Measurements from ENCODE around the gene AK1. TPM values are rescaled to one million over a fixed set of nuclear protein-coding genes. Genes with fewer than 3 reads are reported as not detected.

AK1 gene
- total RNA-seq, 1 experiment from 2014 or later = 61.1 TPM

GRCh38 chr9:127915801-127916719 is 38.6 kb upstream of the AK1 start:
- H2AFZ ChIP-seq (ENCODE audit: low read depth, low read length, poor library complexity, severe bottlenecking) = no peak overlapping the region
- ATAC-seq (peak; percentile 2), DNase-seq (ENCODE audit: low read depth, low spot score) (no peak)
- H3K27me3 ChIP-seq (ENCODE audit: insufficient read depth, low read length) = no peaks in the 10 kb centered on the region
- peak overlapping the region; percentile 65 for H3K27ac ChIP-seq (ENCODE audit: low read depth, low read length)
- peaks cover 18% of the 10 kb centered on the region for H3K79me2 ChIP-seq (ENCODE audit: insufficient read depth, low read length)
- peak overlapping the region; percentile 85 to 91 for H3K4me3 ChIP-seq (replicated peaks in 1 of 2; ENCODE audit: low read depth in 1 of 2, low read length in 2 of 2)
- no peaks in the 10 kb centered on the region for H3K9me3 ChIP-seq (ENCODE audit: control insufficient read depth in 1 of 2, insufficient read depth in 1 of 2, low read depth in 1 of 2, low read length in 2 of 2)
- ChIA-PET RAD21 (ENCODE audit: low non-redundant PET in 1 of 2, low total read pairs in 2 of 2, uncharacterized antibody in 2 of 2, unreplicated experiment in 2 of 2) (interaction anchor here (0.7 to 1.2 kb wide), 4 partner anchors 19 to 181 kb away, joined by 3 read pairs; partner anchors contain the start of gene TOR2A (in 1 of the 2)), POLR2A (interaction anchor here (0.6 to 1.2 kb wide), 6 partner anchors 10 to 45 kb away, joined by 3 to 4 read pairs (median 4); no protein-coding TSS in a partner anchor), CTCF (interaction anchor here (1.1 to 2.0 kb wide), 4 partner anchors 10 to 194 kb away, joined by 3 to 8 read pairs (median 4); partner anchors contain the start of gene TOR2A)
- no peaks in the 10 kb centered on the region for H4K20me1 ChIP-seq (ENCODE audit: insufficient read depth)
- TF ChIP-seq FOSL1 (IDR thresholded peaks at IDR 0.05; ENCODE audit: low read depth) = no peak
- no peaks in the 10 kb centered on the region for H3K9me2 ChIP-seq (ENCODE audit: insufficient read depth)
- peak overlapping the region; percentile 95 for H3K4me2 ChIP-seq (ENCODE audit: low read length)
- peaks cover 48 to 61% of the 10 kb centered on the region in 2 experiments for H3K4me1 ChIP-seq (ENCODE audit: control insufficient read depth in 1 of 2, insufficient read depth in 2 of 2, low read length in 2 of 2)
- TSS peak; percentile 64 for BruUV-seq (replicated peaks)
- intact Hi-C loops (cut with micrococcal nuclease) = loop anchor here (5.0 kb wide), 2 partner anchors 129 to 354 kb away; partner anchors contain the start of gene CDK9
- peak overlapping the region; percentile 86 for H3K9ac ChIP-seq (ENCODE audit: low read length)
- peaks cover 0 to 13% of the 10 kb centered on the region in 2 experiments; a peak in 2 of 4 replicates for H3K36me3 ChIP-seq (ENCODE audit: control insufficient read depth in 1 of 2, insufficient read depth in 2 of 2, low read length in 2 of 2)

- Histone ChIP-seq H3K4me1 (ENCODE audit: control insufficient read depth in 1 of 2, insufficient read depth in 2 of 2, low read length in 2 of 2) (peaks cover 43 to 54% of the 10 kb centered on the region in 2 experiments), H3K27me3 (ENCODE audit: insufficient read depth, low read length) (no peaks in the 10 kb centered on the region), H3K9me3 (ENCODE audit: control insufficient read depth in 1 of 2, insufficient read depth in 1 of 2, low read depth in 1 of 2, low read length in 2 of 2) (no peaks in the 10 kb centered on the region), H3K4me2 (ENCODE audit: low read length) (peak overlapping the region; percentile 95), H3K9me2 (ENCODE audit: insufficient read depth) (no peaks in the 10 kb centered on the region), H3K27ac (ENCODE audit: low read depth, low read length) (peak overlapping the region; percentile 49; the same call in 1 of the 2 replicates), H4K20me1 (ENCODE audit: insufficient read depth) (no peaks in the 10 kb centered on the region), H3K36me3 (ENCODE audit: control insufficient read depth in 1 of 2, insufficient read depth in 2 of 2, low read length in 2 of 2) (peaks cover 0 to 16% of the 10 kb centered on the region in 2 experiments; a peak in 2 of 4 replicates), H2AFZ (ENCODE audit: low read depth, low read length, poor library complexity, severe bottlenecking) (no peak overlapping the region), H3K4me3 (replicated peaks in 1 of 2; ENCODE audit: low read depth in 1 of 2, low read length in 2 of 2) (no peak overlapping the region), H3K9ac (ENCODE audit: low read length) (peak overlapping the region; percentile 86), H3K79me2 (ENCODE audit: insufficient read depth, low read length) (peaks cover 18% of the 10 kb centered on the region)
- ChIA-PET POLR2A (interaction anchor here (1.0 kb wide), 1 partner anchor 9 kb away, joined by 3 read pairs; no protein-coding TSS in a partner anchor), RAD21 (ENCODE audit: low non-redundant PET in 1 of 2, low total read pairs in 2 of 2, uncharacterized antibody in 2 of 2, unreplicated experiment in 2 of 2) (interaction anchor here in 1 of 2 experiments (0.7 kb wide), 1 partner anchor 89 kb away, joined by 3 read pairs; no protein-coding TSS in a partner anchor), CTCF (interaction anchor here (2.0 kb wide), 1 partner anchor 45 kb away, joined by 4 read pairs; no protein-coding TSS in a partner anchor)
- intact Hi-C loops (cut with micrococcal nuclease) = loop anchor here (5.0 kb wide), 2 partner anchors 128 to 353 kb away; partner anchors contain the start of gene CDK9
- BruUV-seq (replicated peaks) = no TSS peak
- ATAC-seq = no peak
- DNase-seq (ENCODE audit: low read depth, low spot score) = no peak
- TF ChIP-seq ZBTB33 (IDR thresholded peaks at IDR 0.05; ENCODE audit: extremely low read depth, insufficient replicate concordance, low read length) (no peak), ZFX (IDR thresholded peaks at IDR 0.05) (no peak), EZH2 (IDR thresholded peaks at IDR 0.05) (no peak), YY1 (IDR thresholded peaks at IDR 0.05; ENCODE audit: extremely low read depth, insufficient replicate concordance, low read depth, low read length) (no peak), CEBPB (IDR thresholded peaks at IDR 0.05; ENCODE audit: low read depth) (no peak), EZH2phosphoT487 (IDR thresholded peaks at IDR 0.05; ENCODE audit: borderline replicate concordance) (no peak), TCF7L2 (IDR thresholded peaks at IDR 0.05; ENCODE audit: borderline replicate concordance, extremely low read depth, insufficient read depth, insufficient read length) (no peak), SRF (IDR thresholded peaks at IDR 0.05; ENCODE audit: low read depth) (no peak), ZNF274 (IDR thresholded peaks at IDR 0.05; ENCODE audit: low read depth, low read length) (no peak), ATF3 (IDR thresholded peaks at IDR 0.05) (no peak)
Observed at GRCh38 chr9:127915325-127915752, 37.9 kb upstream of the AK1 start.
